H9 (cell line): ENCODE measurements around the gene PRR9. TPM values are rescaled to one million over a fixed set of nuclear protein-coding genes. Genes with fewer than 3 reads are reported as not detected.

Experiments used
- DNase-seq: peaks from one replicate; pipeline ENCODE4 v3.0.0-alpha.2; 2017
- H2AFZ ChIP-seq: one replicate; pipeline ENCODE4 v1.6.1; 2013; ENCODE audit warnings: mild to moderate bottlenecking, low read length, control low read depth, moderate library complexity
- H2AK5ac ChIP-seq: 2 replicates; pipeline ENCODE4 v1.6.1; 2013; ENCODE audit warnings: low read length, control low read depth, mixed read lengths; ENCODE audit not compliant: insufficient read length
- H2BK120ac ChIP-seq: one replicate; pipeline ENCODE4 v1.6.1; 2013; ENCODE audit warnings: low read depth, mild to moderate bottlenecking, low read length, control low read depth, inconsistent platforms; ENCODE audit not compliant: poor library complexity, severe bottlenecking
- H2BK12ac ChIP-seq: 2 replicates; pipeline ENCODE4 v1.6.1; 2013; ENCODE audit warnings: low read length, control low read depth, mixed read lengths, low read depth; ENCODE audit not compliant: insufficient read length
- H2BK15ac ChIP-seq: 2 replicates; pipeline ENCODE4 v1.6.1; 2013; ENCODE audit warnings: low read depth, low read length, control low read depth
- H2BK20ac ChIP-seq: one replicate; pipeline ENCODE4 v1.6.1; 2013; ENCODE audit warnings: low read depth, mild to moderate bottlenecking, low read length, control low read depth, inconsistent platforms; ENCODE audit not compliant: poor library complexity, severe bottlenecking
- H2BK5ac ChIP-seq: 2 replicates; pipeline ENCODE4 v1.6.1; 2013; ENCODE audit warnings: low read length, control low read depth, mixed read lengths; ENCODE audit not compliant: insufficient read length
- H3K14ac ChIP-seq: 2 replicates; pipeline ENCODE4 v1.6.1; 2013; ENCODE audit warnings: low read length, control low read depth; ENCODE audit not compliant: insufficient read depth
- H3K18ac ChIP-seq: 2 replicates; pipeline ENCODE4 v1.6.1; 2013; ENCODE audit warnings: low read depth, mild to moderate bottlenecking, mixed read lengths, low read length, control low read depth; ENCODE audit not compliant: insufficient read length
- H3K23ac ChIP-seq: 2 replicates; pipeline ENCODE4 v1.6.1; 2013; ENCODE audit warnings: low read length, control low read depth, mixed read lengths, low read depth; ENCODE audit not compliant: insufficient read length
- H3K23me2 ChIP-seq: 2 replicates; pipeline ENCODE4 v1.6.1; 2013; ENCODE audit warnings: low read depth, mild to moderate bottlenecking, mixed read lengths, low read length, control low read depth; ENCODE audit not compliant: insufficient read length, poor library complexity, severe bottlenecking
- H3K27ac ChIP-seq: 2 replicates; pipeline ENCODE4 v1.5.1; 2013; ENCODE audit warnings: low read length, control low read depth, mixed read lengths, low read depth; ENCODE audit not compliant: insufficient read length
- H3K27me3 ChIP-seq: 2 replicates; pipeline ENCODE4 v1.6.1; 2013; ENCODE audit warnings: low read length, control low read depth, inconsistent platforms; ENCODE audit not compliant: insufficient read depth
- H3K4ac ChIP-seq: 2 replicates; pipeline ENCODE4 v1.6.1; 2013; ENCODE audit warnings: low read depth, mild to moderate bottlenecking, control low read depth, inconsistent platforms, low read length, moderate library complexity
- H3K4me1 ChIP-seq: 2 replicates; pipeline ENCODE4 v1.6.1; 2013; ENCODE audit warnings: low read length, control low read depth, inconsistent platforms; ENCODE audit not compliant: insufficient read depth
- H3K4me2 ChIP-seq: 2 replicates; pipeline ENCODE4 v1.6.1; 2013; ENCODE audit warnings: low read length, control low read depth, mixed read lengths; ENCODE audit not compliant: insufficient read length, insufficient read depth
- H3K56ac ChIP-seq: 2 replicates; pipeline ENCODE4 v1.6.1; 2013; ENCODE audit warnings: low read depth, mild to moderate bottlenecking, mixed read lengths, low read length, control low read depth; ENCODE audit not compliant: insufficient read length
- H3K79me1 ChIP-seq: 2 replicates; pipeline ENCODE4 v1.6.1; 2013; ENCODE audit warnings: low read depth, mild to moderate bottlenecking, moderate library complexity, low read length, control low read depth, inconsistent platforms; ENCODE audit not compliant: insufficient read depth, poor library complexity, severe bottlenecking
- H3K79me2 ChIP-seq: 2 replicates; pipeline ENCODE4 v1.6.1; 2013; ENCODE audit warnings: low read length, control low read depth, inconsistent platforms; ENCODE audit not compliant: insufficient read depth
- H3K9ac ChIP-seq: 2 replicates; pipeline ENCODE4 v1.6.1; 2013; ENCODE audit warnings: low read length, control low read depth, mixed read lengths; ENCODE audit not compliant: insufficient read length; ENCODE audit errors: extremely low read depth
- H3K9me3 ChIP-seq: one replicate; pipeline ENCODE4 v1.6.1; 2013; ENCODE audit warnings: low read depth, low read length, inconsistent platforms; ENCODE audit not compliant: control insufficient read depth
- H3T11ph ChIP-seq: one replicate; pipeline ENCODE4 v1.6.1; 2013; ENCODE audit warnings: mild to moderate bottlenecking, low read length, control low read depth, inconsistent platforms
- H4K20me1 ChIP-seq: one replicate; pipeline ENCODE4 v1.6.1; 2013; ENCODE audit not compliant: control insufficient read depth, insufficient read length, insufficient read depth
- H4K5ac ChIP-seq: 2 replicates; pipeline ENCODE4 v1.6.1; 2013; ENCODE audit warnings: low read depth, mild to moderate bottlenecking, mixed read lengths, low read length, control low read depth; ENCODE audit not compliant: insufficient read length
- H4K8ac ChIP-seq: replicated peaks from 2 replicates; pipeline ENCODE4 v1.6.1; 2013; ENCODE audit warnings: low read length, control low read depth, mixed read lengths, low read depth; ENCODE audit not compliant: insufficient read length
- H4K91ac ChIP-seq: 2 replicates; pipeline ENCODE4 v1.6.1; 2013; ENCODE audit warnings: low read depth, mild to moderate bottlenecking, moderate library complexity, mixed read lengths, low read length, control low read depth; ENCODE audit not compliant: insufficient read length
- H3K27ac Mint-ChIP-seq, 3 experiments: 2 replicates in 2 of 3; 3 replicates in 1 of 3; pipeline ENCODE4 v1.8.0; 2020 to 2021; ENCODE audit warnings: mixed read lengths in 3 of 3, mild to moderate bottlenecking in 1 of 3, moderate library complexity in 1 of 3
- H3K27me3 Mint-ChIP-seq: 2 replicates; pipeline ENCODE4 v1.8.0; 2021; ENCODE audit warnings: low read depth, mild to moderate bottlenecking, moderate library complexity, mixed read lengths
- H3K36me3 Mint-ChIP-seq, 3 experiments: 2 replicates in 2 of 3; 3 replicates in 1 of 3; pipeline ENCODE4 v1.8.0; 2020 to 2021; ENCODE audit warnings: low read depth in 3 of 3, mixed read lengths in 3 of 3; ENCODE audit not compliant: insufficient read depth in 1 of 3
- H3K4me1 Mint-ChIP-seq, 2 experiments: 2 replicates each; pipeline ENCODE4 v1.8.0; 2020; ENCODE audit warnings: mixed read lengths in 2 of 2
- H3K4me3 Mint-ChIP-seq, 2 experiments: 2 replicates in 1 of 2; 3 replicates in 1 of 2; pipeline ENCODE4 v1.8.0; 2020 to 2021; ENCODE audit warnings: mild to moderate bottlenecking in 2 of 2, mixed read lengths in 2 of 2, moderate library complexity in 1 of 2
- H3K9me3 Mint-ChIP-seq, 2 experiments: 2 replicates in 1 of 2; 3 replicates in 1 of 2; pipeline ENCODE4 v1.8.0; 2020; ENCODE audit warnings: mild to moderate bottlenecking in 2 of 2, mixed read lengths in 2 of 2, moderate library complexity in 1 of 2
- WGBS: extraction: QIAGEN DNeasy Blood & Tissue Kit; methylation state at CpG from one replicate; pipeline ENCODE4 v1.1.7; 2013; ENCODE audit warnings: missing lambda C conversion rate, low lambda C conversion rate, mixed read lengths; ENCODE audit not compliant: insufficient read length; ENCODE audit errors: extremely low coverage; 5-methylcytosine and 5-hydroxymethylcytosine counted together
- total RNA-seq: library from RNA; stranded (reverse); gene quantifications from 2 replicates; pipeline ENCODE4 v1.2.1, GENCODE V29; 2021
- TF ChIP-seq, protein P1 (sequence below): fragments of 200-600 bp; sonication (generic); conservative IDR thresholded peaks from 3 replicates; pipeline ENCODE4 v1.8.0; 2021; ENCODE audit warnings: antibody characterized with exemption, mild to moderate bottlenecking

Gene PRR9
- total RNA-seq, 1 experiment from 2014 or later: not detected

DNA sequence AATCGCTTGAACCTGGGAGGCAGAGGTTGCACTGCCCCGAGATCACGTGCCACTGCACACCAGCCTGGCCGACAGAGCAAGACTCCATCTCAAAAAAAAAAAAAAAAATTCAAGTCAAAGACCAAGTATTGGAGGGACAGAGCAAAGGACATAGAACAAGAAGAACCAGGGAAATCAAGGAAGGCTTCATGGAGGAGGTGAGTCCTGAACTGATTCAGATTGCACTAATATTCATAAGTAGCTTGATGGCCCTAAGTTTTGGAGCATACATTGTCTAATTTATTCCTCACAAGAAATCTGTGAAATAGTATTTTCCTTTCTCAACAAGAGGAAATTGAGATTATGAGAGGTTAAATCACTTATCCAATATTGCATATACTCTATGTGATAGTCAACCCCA lies 3.9 kb upstream of the PRR9 start:
- Histone ChIP-seq H3K79me1 (no peaks in the 10 kb centered on the region), H3K4ac (no peak overlapping the region), H2BK5ac (no peak overlapping the region), H3K18ac (no peak overlapping the region), H3T11ph (no peak overlapping the region), H2BK20ac (no peak overlapping the region), H2AK5ac (no peak overlapping the region), H3K56ac (no peak overlapping the region), H2AFZ (no peak overlapping the region), H3K9ac (no peak overlapping the region), H3K27me3 (no peaks in the 10 kb centered on the region), H3K14ac (no peak overlapping the region), H3K4me1 (no peaks in the 10 kb centered on the region), H2BK15ac (no peak overlapping the region), H3K79me2 (no peaks in the 10 kb centered on the region), H4K20me1 (no peaks in the 10 kb centered on the region), H3K27ac (no peak overlapping the region), H3K4me2 (no peak overlapping the region), H2BK120ac (no peak overlapping the region), H2BK12ac (no peak overlapping the region), H3K23me2 (no peaks in the 10 kb centered on the region), H4K8ac (no peak overlapping the region), H3K23ac (no peak overlapping the region), H4K91ac (no peak overlapping the region), H4K5ac (no peak overlapping the region), H3K9me3 (no peaks in the 10 kb centered on the region)
- Mint-ChIP-seq H3K4me1 (peaks cover 4 to 11% of the 10 kb centered on the region in 2 experiments; a peak in 2 of 4 replicates), H3K27me3 (peaks cover 13% of the 10 kb centered on the region), H3K9me3 (no peaks in the 10 kb centered on the region; a peak in 1 of 5 replicates), H3K27ac (no peak overlapping the region), H3K4me3 (no peak overlapping the region), H3K36me3 (no peaks in the 10 kb centered on the region)
- TF ChIP-seq, protein P1, sequence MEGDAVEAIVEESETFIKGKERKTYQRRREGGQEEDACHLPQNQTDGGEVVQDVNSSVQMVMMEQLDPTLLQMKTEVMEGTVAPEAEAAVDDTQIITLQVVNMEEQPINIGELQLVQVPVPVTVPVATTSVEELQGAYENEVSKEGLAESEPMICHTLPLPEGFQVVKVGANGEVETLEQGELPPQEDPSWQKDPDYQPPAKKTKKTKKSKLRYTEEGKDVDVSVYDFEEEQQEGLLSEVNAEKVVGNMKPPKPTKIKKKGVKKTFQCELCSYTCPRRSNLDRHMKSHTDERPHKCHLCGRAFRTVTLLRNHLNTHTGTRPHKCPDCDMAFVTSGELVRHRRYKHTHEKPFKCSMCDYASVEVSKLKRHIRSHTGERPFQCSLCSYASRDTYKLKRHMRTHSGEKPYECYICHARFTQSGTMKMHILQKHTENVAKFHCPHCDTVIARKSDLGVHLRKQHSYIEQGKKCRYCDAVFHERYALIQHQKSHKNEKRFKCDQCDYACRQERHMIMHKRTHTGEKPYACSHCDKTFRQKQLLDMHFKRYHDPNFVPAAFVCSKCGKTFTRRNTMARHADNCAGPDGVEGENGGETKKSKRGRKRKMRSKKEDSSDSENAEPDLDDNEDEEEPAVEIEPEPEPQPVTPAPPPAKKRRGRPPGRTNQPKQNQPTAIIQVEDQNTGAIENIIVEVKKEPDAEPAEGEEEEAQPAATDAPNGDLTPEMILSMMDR: no peak
- WGBS: no CpG with 5 or more reads among the region's 4 CpGs
- DNase-seq: no peak
